Measurements from ENCODE around the gene LZTR1. TPM values are rescaled to one million over a fixed set of nuclear protein-coding genes. Genes with fewer than 3 reads are reported as not detected.

LZTR1 gene
- total and polyA plus RNA-seq, 2 of the 4 experiments (the other 2 are of a cell fraction), result 22.8 to 41.3 TPM

DNA sequence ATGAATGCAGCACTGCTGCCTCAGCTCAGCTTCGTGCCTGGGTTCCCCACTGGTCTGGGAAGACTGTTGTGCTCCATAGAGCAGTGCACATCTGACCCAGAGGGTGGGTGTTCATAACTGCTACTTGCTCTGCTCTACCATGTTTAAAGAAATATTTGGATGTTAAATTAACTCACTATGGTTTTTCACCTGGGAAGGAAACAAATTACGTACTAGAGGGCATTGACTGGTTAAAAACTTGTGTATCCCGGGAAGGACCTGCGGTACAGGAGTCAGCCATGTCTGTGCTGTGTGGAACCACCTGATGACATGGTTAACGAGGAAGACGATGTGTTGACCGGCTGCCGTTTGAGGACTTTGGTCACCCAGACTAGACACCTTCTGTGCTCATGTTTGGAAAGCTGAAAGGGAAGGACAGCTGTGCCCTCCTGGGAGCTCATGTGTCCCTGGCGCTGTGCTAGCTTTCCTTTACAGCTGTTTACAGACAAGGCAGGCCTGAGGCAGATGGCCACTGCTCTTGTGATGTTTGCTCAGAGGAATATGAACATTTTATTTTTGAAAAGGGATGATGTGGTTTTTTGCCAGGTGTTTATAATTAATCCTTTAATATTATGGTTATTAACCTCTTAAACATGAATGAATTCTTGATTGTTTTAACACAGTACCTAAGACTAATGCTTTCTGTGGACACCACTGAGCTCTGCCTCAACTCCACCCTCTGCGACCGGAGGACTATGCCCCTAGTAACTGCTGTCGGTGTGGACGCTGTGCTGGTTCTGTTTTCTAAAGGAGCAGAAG, 29.4 kb upstream of the LZTR1 start:
- H2AK5ac ChIP-seq (ENCODE audit: low read depth, low read length), result 0 out of 2 replicates have a peak overlapping the region, but pooled peaks have one; percentile 1
- H3K9ac ChIP-seq (ENCODE audit: low read depth, low read length), result no peak overlapping the region
- in situ Hi-C loops (cut with MboI; ENCODE audit: low sequenced_read_pairs) (no loop called here), intact Hi-C loops (cut with micrococcal nuclease) (loop anchor here (10.0 kb wide), 2 partner anchors 68 to 148 kb away; no protein-coding TSS in a partner anchor), dilution Hi-C loops (cut with HindIII; ENCODE audit: low sequenced_read_pairs, unreplicated experiment) (no loop called here)
- no peak overlapping the region for H2AFZ ChIP-seq (replicated peaks; ENCODE audit: low read length, poor library complexity)
- no peak overlapping the region for H2BK120ac ChIP-seq (ENCODE audit: low read depth, low read length)
- WGBS, 2 experiments (ENCODE audit: extremely low coverage in 2 of 2, insufficient read length in 1 of 2), result 100% methylated on average over 2 of the region's 13 CpGs; no CpG with 5 or more reads in 1 of the 2 experiments
- CTCF ChIA-PET, result no interaction called here
- H3K27me3 ChIP-seq (ENCODE audit: control insufficient read depth, insufficient read depth, low read length), result no peaks in the 10 kb centered on the region
- POLR2A ChIA-PET (ENCODE audit: unreplicated experiment), result no interaction called here
- H3K23ac ChIP-seq (ENCODE audit: low read depth, low read length), result no peak overlapping the region
- H4K91ac ChIP-seq (ENCODE audit: insufficient read depth, low read depth, low read length), result no peak overlapping the region
- no peak overlapping the region for H2BK20ac ChIP-seq (ENCODE audit: low read depth, low read length)
- no peak overlapping the region for H3K27ac ChIP-seq (ENCODE audit: insufficient read depth, low read length)
- H3K9me1 ChIP-seq (ENCODE audit: insufficient read depth, low read length), result peaks cover 22% of the 10 kb centered on the region
- peaks cover 27 to 83% of the 10 kb centered on the region in 2 experiments for H3K79me1 ChIP-seq (ENCODE audit: low read depth in 1 of 2, low read length in 2 of 2)
- H3K18ac ChIP-seq (ENCODE audit: low read depth, low read length), result no peak overlapping the region
- H4K20me1 ChIP-seq (ENCODE audit: insufficient read depth, low read length), result peaks cover 67% of the 10 kb centered on the region
- no peak overlapping the region for H3K4me3 ChIP-seq (ENCODE audit: insufficient read depth, low read depth, low read length)
- H3K4me1 ChIP-seq (ENCODE audit: control insufficient read depth, insufficient read depth, low read length), result peaks cover 3% of the 10 kb centered on the region; the same call in 1 of the 2 replicates
- no peak overlapping the region for H2BK15ac ChIP-seq (ENCODE audit: low read depth, low read length)
- no peak for ATAC-seq (ENCODE audit: low read depth)
- no peak overlapping the region for H2BK5ac ChIP-seq (ENCODE audit: low read depth, low read length, poor library complexity, severe bottlenecking)
- BruUV-seq (replicated peaks), result no TSS peak
- H3K4ac ChIP-seq (ENCODE audit: low read depth, low read length), result no peak overlapping the region
- H4K8ac ChIP-seq (ENCODE audit: low read depth in 2 of 2, low read length in 2 of 2), result no peak overlapping the region
- no peak overlapping the region for H3K4me2 ChIP-seq (ENCODE audit: low read depth, low read length)
- H3K56ac ChIP-seq (ENCODE audit: extremely low read depth, insufficient read depth, low read length), result no peak overlapping the region
- H4K5ac ChIP-seq (ENCODE audit: low read depth, low read length), result no peak overlapping the region
- H3K14ac ChIP-seq (replicated peaks; ENCODE audit: low read depth, low read length), result no peak overlapping the region
- DNase-seq, result no peak
- H2AK9ac ChIP-seq (replicated peaks; ENCODE audit: low read depth, low read length, poor library complexity), result no peak overlapping the region
- peaks cover 39% of the 10 kb centered on the region for H3K36me3 ChIP-seq (ENCODE audit: control insufficient read depth, insufficient read depth, low read length)
- H3K9me3 ChIP-seq (ENCODE audit: control insufficient read depth, insufficient read depth, low read length), result no peaks in the 10 kb centered on the region
- TF ChIP-seq MAZ (IDR thresholded peaks at IDR 0.05; ENCODE audit: borderline replicate concordance, low read depth, low read length) (no peak), CEBPB (IDR thresholded peaks at IDR 0.05; ENCODE audit: low read depth, low read length) (no peak), SMC3 (IDR thresholded peaks at IDR 0.05; ENCODE audit: low read depth, low read length) (no peak), MAFK (IDR thresholded peaks at IDR 0.05; ENCODE audit: low read depth, low read length) (no peak), RCOR1 (IDR thresholded peaks at IDR 0.05; ENCODE audit: insufficient replicate concordance, low read length) (no peak), CHD1 (IDR thresholded peaks at IDR 0.05; ENCODE audit: low read depth, low read length) (no peak), MXI1 (IDR thresholded peaks at IDR 0.05; ENCODE audit: borderline replicate concordance, low read depth, low read length) (no peak), BHLHE40 (IDR thresholded peaks at IDR 0.05; ENCODE audit: low read depth, low read length) (no peak), RAD21 (IDR thresholded peaks at IDR 0.05; ENCODE audit: low read length) (no peak), FOS (IDR thresholded peaks at IDR 0.05; ENCODE audit: low read depth, low read length) (no peak), NFE2L2 (IDR thresholded peaks at IDR 0.05; ENCODE audit: low read depth, low read length) (no peak), POLR2A (IDR thresholded peaks at IDR 0.05; ENCODE audit: low read depth, low read length) (no peak)
- TF ChIP-seq, protein P1, sequence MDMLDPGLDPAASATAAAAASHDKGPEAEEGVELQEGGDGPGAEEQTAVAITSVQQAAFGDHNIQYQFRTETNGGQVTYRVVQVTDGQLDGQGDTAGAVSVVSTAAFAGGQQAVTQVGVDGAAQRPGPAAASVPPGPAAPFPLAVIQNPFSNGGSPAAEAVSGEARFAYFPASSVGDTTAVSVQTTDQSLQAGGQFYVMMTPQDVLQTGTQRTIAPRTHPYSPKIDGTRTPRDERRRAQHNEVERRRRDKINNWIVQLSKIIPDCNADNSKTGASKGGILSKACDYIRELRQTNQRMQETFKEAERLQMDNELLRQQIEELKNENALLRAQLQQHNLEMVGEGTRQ (IDR thresholded peaks at IDR 0.05; ENCODE audit: low read depth, low read length), result no peak
- TF ChIP-seq, protein P2, sequence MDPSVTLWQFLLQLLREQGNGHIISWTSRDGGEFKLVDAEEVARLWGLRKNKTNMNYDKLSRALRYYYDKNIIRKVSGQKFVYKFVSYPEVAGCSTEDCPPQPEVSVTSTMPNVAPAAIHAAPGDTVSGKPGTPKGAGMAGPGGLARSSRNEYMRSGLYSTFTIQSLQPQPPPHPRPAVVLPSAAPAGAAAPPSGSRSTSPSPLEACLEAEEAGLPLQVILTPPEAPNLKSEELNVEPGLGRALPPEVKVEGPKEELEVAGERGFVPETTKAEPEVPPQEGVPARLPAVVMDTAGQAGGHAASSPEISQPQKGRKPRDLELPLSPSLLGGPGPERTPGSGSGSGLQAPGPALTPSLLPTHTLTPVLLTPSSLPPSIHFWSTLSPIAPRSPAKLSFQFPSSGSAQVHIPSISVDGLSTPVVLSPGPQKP (IDR thresholded peaks at IDR 0.05; ENCODE audit: borderline replicate concordance, low read depth, low read length), result no peak
- TF ChIP-seq, protein P3, sequence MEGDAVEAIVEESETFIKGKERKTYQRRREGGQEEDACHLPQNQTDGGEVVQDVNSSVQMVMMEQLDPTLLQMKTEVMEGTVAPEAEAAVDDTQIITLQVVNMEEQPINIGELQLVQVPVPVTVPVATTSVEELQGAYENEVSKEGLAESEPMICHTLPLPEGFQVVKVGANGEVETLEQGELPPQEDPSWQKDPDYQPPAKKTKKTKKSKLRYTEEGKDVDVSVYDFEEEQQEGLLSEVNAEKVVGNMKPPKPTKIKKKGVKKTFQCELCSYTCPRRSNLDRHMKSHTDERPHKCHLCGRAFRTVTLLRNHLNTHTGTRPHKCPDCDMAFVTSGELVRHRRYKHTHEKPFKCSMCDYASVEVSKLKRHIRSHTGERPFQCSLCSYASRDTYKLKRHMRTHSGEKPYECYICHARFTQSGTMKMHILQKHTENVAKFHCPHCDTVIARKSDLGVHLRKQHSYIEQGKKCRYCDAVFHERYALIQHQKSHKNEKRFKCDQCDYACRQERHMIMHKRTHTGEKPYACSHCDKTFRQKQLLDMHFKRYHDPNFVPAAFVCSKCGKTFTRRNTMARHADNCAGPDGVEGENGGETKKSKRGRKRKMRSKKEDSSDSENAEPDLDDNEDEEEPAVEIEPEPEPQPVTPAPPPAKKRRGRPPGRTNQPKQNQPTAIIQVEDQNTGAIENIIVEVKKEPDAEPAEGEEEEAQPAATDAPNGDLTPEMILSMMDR (conservative IDR thresholded peaks at IDR 0.05; ENCODE audit: low read depth, low read length), result no peak
